GM18861 (cell line): ENCODE measurements around the gene AP1G2.

Source experiments
- ATAC-seq: cut with Tn5 transposase; IDR thresholded peaks from one replicate; pipeline ENCODE4 v1.9.1; 2021; ENCODE audit not compliant: unreplicated experiment

Gene AP1G2

GRCh38 chr14:23572524-23572828, 4.9 kb upstream of the AP1G2 start:
- ATAC-seq: no peak

DNA sequence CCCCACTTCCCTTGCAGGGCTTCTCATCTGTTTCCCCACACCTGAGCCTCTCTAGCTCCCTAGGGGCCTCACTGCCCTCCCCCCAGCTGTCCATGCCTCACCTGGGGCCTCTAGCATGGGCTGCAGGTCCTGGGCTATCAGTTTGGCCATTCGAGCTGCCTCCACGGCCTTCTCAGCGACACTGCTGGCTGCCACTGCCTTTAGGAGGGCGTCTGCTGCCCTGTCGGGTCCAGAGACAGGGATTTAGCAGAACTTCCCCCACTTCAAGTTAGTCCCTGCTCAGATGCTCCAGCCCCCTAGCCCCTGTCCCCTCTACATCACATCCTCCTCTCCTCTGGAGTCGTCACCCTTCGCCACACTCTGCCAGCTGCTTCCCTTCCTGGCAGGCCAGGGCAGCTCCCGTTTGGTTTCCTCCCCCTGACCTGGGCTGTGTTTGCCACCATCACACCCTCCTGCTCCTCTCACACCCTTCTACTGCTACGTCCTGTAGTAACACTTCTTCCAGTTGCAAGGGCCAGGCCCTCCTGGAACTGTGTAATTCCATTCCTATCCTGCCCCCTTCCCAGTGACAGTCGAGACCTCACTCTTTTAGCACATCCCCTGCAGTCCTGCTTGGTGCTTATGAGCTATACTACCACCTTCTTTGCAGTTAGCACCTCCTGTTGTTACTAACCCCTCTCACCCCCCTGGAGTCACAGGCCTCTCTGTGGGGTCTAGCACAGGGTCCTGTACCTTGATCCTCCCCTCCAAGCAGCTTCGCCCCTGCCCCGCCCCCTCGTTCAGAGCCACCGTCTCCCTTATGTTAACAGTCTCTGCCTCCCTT, 4.3 kb upstream of the AP1G2 start:
- ATAC-seq: no peak

GRCh38 chr14:23570806-23571483, 3.4 kb upstream of the AP1G2 start:
- ATAC-seq: no peak

DNA sequence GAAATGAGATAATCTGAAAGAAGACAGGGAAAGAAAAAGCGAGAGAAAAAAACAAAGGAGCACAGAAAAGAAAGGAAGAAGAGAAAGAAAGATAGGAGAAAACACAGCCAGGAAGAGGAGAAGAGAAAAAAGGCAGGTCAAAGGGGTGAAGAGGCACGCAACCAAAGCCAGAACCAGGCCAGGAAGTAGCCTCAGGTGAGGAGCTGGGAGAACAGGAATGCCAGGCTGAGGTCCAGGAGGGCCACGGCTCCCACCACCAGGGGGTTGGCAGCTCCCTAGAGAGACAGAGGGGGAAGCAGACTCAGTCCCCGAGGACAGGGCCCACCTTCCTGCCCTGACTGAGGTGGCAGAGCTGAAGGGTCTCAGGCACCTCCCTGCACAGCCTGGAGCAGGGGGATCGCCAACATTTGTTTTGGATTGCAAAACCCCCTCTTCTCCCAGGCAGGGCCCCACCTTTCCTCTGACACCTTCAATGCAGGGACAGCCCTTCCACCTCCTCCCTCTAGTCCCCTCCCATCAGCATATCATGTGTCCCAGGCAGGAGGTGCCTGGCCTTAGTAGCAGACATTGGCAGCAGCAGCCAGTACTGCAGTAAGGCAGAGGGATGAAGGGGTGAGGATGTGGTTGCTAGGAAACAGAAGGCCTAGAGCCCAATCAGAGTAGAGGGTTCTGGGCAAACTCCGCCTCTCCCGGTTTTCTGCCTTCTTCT, 2.0 kb upstream of the AP1G2 start:
- ATAC-seq: no peak

DNA sequence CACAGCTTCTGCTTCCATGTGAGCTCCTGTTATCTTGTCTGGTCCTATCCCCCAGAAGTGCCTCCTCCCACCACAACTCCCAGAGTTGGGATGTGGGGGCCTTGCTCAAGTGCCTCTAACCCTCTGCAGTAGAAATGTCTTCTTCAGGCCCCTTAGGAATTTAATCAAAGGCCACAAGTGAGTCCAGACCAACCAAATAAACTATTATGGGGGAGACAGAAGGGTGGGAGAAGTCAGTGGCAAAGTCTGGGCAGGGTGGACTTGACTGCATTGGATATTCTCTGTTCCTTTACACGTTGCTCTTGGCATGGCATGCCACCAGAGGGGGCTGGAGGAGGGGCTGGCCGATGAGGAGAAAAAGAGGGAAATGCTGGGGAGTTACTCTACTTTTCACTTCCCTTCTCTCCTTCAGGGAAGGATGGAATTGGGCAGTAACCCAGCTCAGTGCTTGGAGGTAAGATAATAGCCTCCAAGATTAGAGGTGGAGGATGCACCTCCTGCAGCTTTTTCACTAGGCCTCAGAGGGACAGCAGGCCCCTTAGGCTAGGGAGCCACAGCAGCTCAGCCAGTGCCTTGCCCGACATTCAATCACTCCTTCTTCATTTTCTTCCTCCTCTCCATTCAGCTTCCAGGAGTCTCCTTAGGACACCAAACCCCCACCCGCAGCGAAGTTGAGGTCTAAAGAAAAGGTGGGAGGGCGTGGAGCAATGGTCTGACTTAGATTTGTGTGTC, 1.2 kb upstream of the AP1G2 start:
- no peak for ATAC-seq

GRCh38 chr14:23568021-23568599, 519 bp upstream of the AP1G2 start:
- no peak for ATAC-seq

DNA sequence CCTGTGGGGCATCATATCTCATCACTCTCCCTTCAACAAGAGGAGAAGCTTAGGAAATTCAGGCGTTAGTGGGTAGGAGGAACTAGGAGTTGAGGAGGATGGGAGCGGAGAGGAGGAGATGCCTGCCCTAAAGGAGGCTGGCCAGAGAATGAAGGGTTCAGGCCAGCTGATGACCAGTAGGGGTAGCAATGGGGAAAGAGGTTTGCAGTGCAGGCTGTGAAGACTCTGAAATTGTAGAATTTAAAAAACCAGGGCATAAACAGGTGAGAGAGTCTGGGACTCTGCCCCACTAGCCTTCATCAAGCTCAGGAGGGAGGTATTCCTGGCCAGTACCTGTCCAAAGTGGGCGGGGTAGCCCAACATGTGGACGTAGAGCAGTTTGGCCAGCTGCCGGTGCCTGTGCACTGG, 809 bp downstream of the AP1G2 start:
- no peak for ATAC-seq

DNA sequence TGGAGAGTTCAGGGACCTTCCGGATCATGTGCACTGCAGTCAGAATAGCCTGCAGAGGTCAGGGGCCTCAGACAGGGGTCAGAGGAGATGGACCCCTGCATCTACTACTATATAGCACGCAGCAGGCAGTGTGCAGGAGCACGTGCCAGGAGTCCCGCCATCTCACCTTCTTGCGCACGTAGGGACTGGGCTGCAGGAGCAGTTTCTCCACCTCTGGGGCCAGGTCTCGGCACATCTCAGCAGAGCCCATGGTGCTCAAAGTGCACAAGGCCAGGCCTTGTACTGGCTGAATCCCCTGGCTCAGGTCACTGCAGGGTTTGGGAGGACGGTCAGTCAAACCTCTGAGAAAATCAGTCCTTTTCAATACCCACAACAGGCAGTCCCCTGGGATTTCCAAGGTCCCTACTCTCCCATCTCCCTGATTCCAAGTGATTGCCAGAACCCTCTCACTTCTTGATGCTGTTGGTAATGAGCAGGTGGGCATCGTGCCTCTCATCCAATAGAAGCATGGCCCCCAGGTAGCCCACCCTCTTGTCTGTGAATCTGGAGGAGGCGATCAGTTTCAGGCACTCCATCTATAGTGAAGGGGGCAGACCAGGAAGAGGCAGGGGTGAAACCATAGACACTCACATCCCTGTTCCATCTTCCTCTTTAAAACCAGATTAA, 1.3 kb downstream of the AP1G2 start:
- ATAC-seq: no peak

DNA sequence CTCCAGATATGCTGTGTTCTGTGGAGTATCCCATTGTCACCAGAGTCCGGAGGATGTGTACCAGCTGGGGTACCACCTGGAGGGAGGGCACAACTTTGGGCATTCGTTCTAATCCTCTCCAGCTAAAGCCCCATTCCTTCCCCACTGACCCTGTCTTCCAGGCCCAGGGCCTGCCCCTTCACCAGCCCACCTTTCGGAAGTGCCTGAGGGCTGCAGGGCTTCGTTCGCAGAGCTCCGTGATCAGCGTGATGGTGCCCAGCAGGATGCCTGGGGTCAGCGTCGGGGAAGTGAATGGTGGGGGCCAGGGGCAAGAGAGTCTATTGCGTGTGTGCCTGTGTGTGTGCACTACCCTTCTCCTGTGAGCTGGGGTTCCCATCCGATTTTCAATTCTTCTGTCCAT, 2.0 kb downstream of the AP1G2 start:
- ATAC-seq: no peak

- ATAC-seq: no peak
Observed at GRCh38 chr14:23564876-23565275, 2.7 kb downstream of the AP1G2 start.

DNA sequence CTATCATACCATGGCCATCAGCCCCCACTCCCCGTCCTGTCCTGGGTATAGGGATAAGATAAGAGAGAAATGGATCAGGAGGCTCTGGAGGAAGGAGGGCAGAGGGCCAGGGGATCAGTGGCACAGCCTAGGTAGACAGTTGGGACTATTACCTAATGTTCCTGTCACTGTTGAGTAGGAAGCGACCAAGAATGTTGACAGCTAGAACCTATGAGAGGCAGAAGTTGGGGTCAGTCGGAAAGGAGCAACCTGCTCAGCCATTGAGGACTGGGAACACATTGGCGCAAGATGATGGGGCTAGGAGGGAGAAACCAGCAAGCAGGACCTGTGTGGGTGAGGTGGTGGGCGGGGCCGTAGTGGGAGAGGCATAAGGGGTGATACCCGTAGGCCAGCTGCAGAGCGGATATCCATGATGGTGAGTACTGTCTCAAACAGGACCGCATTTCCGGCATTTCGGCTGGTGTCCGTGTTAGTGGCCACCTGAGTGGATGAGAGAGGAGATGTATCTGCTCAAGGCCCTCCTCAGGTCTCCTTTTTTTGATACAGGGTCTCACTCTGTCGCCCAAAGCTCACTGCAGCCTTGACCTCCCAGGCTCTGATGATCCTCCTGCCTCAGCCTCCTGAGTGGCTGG, 3.3 kb downstream of the AP1G2 start:
- ATAC-seq: no peak

DNA sequence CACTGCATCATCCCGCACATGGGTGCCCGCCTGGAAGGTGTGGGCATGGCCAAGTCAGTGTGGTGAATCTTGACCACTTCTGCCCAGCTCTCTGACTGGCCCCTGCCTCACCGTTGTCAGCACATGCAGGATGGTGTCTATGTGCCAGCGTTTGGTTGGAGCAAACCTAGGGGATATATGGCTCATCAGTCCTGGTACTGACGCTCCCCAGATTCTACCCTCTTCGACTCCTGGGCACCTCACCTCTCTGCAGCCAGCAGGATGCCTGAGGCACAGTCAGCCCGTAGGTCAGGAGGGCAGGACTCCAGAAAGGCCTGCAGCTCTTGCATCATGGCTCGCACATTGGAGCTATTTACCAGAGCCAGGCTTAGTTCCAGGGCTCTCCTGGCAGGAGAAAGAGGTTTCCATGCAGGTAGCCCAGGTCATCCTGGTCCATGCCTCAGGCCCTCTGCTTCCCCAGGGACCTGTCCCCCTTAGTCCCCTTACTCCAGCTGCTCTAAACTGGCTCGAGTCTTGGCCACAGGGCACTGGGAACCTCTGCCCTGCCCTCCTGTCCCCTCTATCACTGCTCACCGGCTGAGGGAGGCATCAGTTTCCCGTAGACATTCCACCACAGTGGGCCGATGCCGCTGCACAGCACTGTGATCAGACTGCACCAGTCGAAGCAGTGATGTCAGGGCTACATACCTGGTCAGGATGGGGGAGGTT, 4.0 kb downstream of the AP1G2 start:
- no peak for ATAC-seq

- no peak for ATAC-seq
Observed at GRCh38 chr14:23562822-23563472, 4.6 kb downstream of the AP1G2 start.

- ATAC-seq: no peak
Observed at GRCh38 chr14:23561873-23562821, 5.4 kb downstream of the AP1G2 start.

DNA sequence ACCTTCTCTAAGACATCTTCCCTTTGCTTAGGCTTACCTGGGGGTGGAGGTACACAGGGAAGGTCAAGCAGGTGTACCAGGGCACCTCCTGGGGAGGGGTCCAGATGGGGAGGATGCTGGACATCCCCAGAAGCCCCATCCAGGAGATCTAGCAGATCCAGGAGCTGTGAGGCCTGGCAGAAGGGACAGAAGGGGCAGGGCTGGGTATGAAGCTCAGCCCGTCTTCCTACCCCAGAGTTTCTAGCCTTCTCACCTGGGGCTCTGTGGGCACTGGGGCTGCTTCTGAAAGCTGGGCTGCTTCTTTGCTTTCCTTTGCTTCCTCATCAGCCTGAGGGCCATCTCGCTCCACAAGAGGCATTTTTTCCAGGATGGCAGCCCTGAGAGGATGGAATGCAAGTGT, 6.3 kb downstream of the AP1G2 start:
- no peak for ATAC-seq

- ATAC-seq: no peak
Observed at GRCh38 chr14:23559926-23560520, 7.6 kb downstream of the AP1G2 start.
